Cerebellar cortex (tissue), 1 donor: ENCODE measurements around the gene CCT3.
A peak's percentile ranks its signal among the peaks of the same experiment; 100 is the strongest.

Experiments
- DNase-seq: peaks from one replicate; pipeline ENCODE4 v3.0.0-alpha.2; 2015; ENCODE audit warnings: low spot score

The CCT3 gene

DNA sequence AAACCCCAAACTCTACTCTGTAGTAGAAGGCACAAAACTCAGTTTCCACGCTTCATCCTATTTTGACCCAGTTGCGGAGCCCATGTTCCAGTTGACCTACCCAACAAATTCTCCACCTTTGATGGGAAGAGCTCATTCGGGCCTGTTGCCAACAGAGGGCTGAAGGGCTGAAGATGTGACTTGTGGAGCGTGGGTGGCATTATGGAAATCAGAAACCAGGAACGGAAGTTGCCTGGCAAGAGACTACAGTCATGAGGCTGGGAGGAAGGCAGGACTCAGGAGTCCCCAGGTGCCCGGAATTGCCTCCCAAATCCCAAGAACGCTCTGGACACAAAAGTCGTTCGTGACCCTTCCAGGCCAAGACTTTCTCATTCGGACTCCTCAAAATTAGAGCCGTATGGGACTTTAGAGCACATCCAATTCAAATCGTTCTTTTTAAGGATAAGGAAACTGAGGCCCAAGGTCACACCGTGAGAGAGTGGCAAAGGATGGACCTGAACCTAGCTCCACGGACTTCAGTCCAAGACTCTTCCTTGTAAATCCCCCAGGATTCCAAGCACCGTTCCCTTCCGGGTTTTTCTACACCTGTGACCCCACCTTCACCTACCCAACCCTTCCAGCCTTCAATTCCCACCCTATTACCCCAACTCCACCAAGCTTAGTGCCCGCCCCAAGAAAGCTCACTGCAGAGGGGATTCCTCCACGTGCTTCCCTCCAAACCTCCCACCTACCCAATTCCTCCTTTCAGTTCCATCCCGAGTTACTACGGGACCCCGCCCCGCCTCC is 56.2 kb downstream of the CCT3 start:
- peak; percentile 50 for DNase-seq

DNA sequence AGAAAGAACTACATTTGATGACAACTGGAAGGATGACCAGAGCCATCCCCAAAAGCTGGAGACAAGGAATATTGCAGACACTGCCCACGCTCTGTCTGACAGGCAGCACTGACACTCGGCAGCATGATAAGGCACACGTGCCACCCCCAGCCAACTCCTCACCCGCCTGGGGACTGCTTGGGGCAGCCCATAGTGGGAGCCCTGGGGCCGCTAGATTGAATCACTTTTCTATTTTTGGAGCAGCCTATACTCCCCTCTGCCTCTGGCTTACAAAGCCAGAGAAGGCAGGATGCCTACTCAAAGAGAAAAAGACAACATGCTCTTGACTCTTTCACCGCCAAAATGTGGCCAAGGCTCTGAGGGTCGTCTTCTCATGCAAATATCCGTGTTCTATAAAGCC is 56.8 kb downstream of the CCT3 start:
- DNase-seq: no peak

- no peak for DNase-seq
These were observed 58.3 kb downstream of the CCT3 start for GRCh38 chr1:156279837-156280236.

DNA sequence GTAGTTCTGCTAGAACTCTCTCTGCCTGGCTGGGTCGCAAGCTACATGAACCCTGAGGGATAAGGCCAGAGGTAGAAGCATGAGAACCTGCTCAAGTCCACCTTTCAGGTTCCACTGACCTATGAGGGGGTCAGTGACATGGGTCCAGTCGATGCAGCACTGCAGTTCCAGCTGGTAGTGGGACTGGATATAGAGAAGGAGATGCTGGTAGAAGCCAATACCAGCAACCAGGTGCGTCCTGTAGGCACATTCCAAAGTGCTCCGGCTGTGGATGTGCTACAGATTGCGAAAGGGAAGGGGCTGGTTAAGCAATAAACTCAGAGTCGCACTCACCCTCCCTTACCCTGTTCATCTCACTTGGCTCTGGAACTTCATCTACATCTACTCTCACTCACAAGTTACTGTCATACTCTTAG is 61.1 kb downstream of the CCT3 start:
- no peak for DNase-seq

DNA sequence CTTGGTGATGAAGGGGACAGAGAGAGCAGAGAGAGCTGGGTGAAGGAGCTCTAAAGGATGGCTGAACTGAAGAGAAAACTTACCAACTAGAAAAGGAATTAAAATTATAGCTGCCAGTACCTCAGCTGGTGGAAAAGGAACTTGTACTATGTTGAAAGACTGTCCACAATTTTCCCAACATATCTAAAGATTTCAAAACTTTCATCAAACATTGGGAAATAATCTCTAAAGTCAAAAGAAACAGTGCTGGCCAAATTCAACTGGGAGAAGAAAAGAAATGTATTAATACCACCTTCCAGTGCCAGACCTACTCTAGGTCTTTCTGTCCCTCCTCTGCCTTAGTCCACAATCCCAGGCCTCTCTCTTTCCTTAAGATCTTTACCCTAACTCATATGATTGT is 61.6 kb downstream of the CCT3 start:
- DNase-seq: no peak

DNA sequence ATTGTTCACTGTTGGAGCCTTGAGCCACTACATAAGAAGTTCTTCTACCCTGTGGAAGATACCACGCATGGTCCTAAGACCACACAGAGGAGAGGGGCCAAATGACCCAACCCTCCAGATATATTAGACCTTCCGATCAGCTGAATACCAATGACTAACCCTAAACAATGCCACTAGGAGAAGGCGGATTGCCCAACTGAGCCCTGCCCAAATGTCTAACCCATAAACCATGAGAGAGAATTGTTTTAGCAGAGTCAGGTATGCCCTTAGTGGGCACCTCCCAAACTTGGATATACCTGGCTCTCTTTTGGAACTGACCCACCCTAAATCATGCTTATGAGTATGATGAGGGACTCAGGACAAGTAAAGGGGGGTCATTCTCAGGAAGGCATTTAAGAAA is 67.8 kb downstream of the CCT3 start:
- DNase-seq: no peak

DNA sequence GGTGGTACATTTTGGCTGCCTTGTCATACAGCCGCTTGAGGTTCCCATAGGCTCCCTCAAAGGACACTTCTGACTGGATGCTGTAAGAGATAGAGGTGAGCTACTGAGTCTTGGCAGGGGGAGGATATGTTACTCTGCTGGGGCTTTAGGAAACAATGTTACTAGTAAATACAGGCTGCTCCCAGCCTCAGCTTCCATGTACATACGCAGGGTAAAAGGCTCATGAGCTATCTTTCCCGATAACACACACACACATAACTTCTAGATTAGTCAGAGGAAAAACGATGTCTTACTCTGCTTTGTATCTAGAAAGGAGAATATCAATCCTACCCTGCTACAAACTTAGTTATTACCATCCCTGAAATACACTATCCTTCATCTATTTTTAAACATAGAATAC is 69.8 kb downstream of the CCT3 start:
- DNase-seq: no peak

- DNase-seq: no peak
These were observed 72.0 kb downstream of the CCT3 start for GRCh38 chr1:156266051-156266450.

- DNase-seq: no peak
These were observed 74.8 kb downstream of the CCT3 start for GRCh38 chr1:156263288-156263655.

DNA sequence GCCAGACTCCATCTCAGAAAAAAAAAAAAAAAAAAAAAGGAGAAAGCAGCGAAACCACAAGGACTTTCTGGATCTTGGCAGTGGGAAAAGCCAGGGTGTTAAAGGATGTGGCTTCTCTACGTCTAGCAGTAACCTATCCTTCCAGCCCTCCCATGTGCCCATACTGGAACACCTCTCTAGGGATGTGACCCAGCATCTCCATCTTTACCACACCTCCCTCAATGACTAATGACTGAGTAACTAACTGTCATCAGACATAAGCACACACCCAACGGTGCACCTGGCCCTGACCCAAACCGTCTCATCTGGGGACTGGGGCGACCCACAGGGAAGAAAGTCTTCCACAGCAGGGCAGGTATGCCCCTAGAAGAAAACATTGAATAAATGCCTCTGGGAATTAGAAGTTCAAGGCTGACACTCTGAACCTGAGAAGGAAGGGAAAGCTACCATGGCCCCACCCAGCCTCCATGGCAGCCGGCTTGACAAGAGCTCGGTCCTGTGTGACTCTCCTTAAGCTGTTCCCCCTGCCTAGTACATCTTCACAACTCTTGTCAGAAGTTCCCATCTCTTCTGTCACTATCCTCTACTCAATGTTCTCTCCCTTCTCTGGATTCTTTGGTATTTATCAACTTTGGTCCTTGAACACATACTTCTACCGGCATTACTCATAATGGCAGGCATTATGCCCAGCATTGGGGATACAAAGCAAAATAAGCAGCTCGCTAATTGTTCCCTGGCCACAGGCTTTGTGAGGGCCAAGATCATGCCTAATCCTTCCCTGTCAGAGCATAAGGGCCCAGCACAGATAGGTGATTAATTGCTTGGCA is 75.4 kb downstream of the CCT3 start:
- DNase-seq: no peak

DNA sequence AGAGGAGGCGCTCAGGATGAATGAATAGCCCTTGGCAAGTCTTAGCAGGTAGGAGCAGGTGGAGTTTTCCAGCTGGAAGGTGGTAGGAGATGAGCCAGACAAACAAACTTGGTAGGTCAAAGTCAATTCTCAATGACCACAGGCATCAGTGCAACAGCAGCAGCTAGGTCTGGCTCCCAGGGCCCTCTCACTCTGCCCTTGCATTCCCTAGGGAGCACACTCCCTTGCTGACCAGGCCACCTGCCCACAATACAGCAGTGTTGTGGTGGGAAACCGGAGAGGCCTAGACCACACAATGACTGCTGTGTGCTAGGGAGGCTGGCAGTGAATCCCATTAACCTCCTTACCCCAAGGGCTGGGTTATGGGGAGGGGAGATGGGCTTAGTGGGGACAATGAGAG is 77.2 kb downstream of the CCT3 start:
- no peak for DNase-seq

GRCh38 chr1:156259805-156260204 is 78.3 kb downstream of the CCT3 start:
- no peak for DNase-seq
